GM21390 (cell line): ENCODE data around the gene PAPPA.

ENCODE experiments used
- ATAC-seq: cut with Tn5 transposase; IDR thresholded peaks from one replicate; pipeline ENCODE4 v1.9.1; 2021; ENCODE audit not compliant: unreplicated experiment

PAPPA gene

DNA sequence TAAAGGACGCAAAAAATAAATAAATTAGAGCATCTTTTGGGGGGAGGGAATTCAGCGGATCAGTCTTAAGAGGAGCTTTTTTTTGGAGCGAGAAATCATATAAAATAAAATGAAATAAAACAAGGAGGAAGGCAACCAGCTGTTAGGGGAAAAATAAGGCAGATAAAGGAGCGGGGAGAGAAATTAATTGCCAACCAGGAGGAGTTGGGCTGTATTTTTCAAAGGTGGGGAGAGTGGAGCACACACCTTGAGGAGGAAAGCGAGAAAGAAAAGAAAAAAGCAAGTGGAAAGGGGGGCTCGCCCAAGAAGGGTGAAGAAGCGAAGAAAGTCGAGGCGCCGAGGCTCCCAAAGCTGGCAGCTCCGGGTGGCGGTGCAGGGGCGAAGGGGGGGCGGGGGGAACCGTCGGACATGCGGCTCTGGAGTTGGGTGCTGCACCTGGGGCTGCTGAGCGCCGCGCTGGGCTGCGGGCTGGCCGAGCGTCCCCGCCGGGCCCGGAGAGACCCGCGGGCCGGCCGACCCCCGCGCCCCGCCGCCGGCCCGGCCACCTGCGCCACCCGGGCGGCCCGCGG lies at the start of gene PAPPA:
PAPPA (plus strand) TSS at position 27 of the 569 bp plus-strand sequence; CDS start at position 409, 382 bp downstream.
- ATAC-seq, result no peak

DNA sequence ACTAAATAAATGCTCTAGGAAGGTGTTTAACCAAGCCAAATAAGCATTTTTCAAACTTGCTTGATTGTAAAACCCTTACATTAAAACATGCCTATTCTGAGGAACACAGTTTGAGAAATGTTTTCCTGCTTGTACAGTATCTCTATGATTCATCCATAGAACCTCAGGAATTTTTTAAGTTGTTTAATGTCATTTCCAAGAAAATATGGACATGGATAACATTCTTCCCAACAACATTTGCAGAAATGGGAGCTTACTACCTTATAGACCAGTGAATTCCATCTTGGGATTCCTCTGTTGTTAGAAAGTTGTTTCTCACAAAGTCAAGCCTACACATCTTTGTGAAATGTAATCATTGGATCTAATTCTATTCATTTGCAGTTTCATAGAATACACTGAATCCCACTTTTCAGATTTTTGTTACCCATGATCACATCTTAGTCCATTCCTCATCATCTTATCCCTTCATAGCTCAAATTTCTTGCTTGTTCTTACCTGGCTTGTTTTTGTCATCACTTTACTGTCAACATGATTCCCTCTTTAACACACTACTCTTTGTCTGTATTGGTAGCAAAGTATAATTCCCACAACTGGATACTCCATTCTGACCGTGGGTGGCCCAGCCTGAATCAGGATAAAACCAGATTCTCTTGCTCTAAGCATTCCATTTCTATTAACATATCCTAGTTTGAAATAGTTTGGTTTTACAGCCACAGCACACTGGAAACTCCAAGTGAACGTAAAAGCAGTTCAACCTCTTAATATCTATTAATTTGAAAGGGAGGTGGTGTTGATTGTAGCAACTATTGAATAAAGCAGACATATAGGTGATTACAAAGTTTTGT lies 49.4 kb upstream of the PAPPA start:
- no peak for ATAC-seq

GRCh38 chr9:116112236-116112635 lies 41.4 kb upstream of the PAPPA start:
- no peak for ATAC-seq

DNA sequence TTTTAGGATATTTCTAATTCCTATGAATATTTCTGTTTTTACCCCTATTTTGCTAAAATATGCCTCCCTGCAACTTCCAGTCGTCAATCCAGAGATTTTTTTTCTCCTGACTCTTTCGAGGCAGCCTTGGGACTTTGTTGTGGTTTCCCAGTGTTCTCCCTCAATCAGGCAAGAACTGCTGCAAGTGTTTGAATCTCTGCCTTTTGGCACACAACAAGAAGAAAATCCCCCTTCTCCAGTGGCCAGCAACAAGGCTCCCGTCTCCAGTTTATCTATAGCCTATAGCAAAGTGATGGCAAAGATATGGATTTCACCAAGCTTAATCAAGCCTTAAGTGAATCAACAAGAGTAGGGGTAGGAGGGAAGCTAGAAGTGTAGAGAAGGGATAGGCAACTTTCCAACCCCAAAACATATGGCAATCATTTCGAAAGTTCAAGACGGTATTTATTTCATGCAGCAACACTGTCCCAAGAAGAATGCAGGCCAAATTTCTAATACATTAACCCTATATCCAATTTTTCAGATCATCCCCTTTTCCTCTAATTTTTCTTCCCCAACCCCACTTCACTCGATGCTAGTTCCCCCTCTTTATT lies 37.7 kb upstream of the PAPPA start:
- no peak for ATAC-seq

GRCh38 chr9:116116393-116116792 lies 37.2 kb upstream of the PAPPA start:
- no peak for ATAC-seq

GRCh38 chr9:116123171-116123570 lies 30.4 kb upstream of the PAPPA start:
- ATAC-seq, result no peak

GRCh38 chr9:116124472-116125040 lies 29.0 kb upstream of the PAPPA start:
- no peak for ATAC-seq

DNA sequence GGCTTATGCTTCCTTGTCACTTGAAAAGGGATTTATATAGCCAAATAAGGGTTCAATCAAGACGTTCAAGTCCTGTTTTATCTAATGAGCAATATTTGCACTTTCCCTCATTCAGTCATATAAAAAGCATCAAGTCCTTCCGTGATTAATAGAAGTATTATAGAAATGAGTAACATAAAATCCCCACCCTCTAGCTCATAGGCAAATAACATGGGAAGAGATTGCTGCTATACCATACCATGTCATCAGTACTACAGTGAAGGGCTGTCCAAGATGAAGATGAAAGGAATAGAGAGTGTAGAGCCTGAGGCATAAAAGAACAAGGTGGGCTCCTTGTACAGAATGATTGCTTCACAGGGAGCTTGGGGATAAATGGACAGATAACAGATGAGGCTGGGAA lies 20.4 kb upstream of the PAPPA start:
- ATAC-seq, result no peak

GRCh38 chr9:116134975-116135374 lies 18.6 kb upstream of the PAPPA start:
- ATAC-seq, result no peak

GRCh38 chr9:116137010-116137409 lies 16.6 kb upstream of the PAPPA start:
- ATAC-seq, result no peak

GRCh38 chr9:116137581-116137980 lies 16.0 kb upstream of the PAPPA start:
- ATAC-seq, result no peak

DNA sequence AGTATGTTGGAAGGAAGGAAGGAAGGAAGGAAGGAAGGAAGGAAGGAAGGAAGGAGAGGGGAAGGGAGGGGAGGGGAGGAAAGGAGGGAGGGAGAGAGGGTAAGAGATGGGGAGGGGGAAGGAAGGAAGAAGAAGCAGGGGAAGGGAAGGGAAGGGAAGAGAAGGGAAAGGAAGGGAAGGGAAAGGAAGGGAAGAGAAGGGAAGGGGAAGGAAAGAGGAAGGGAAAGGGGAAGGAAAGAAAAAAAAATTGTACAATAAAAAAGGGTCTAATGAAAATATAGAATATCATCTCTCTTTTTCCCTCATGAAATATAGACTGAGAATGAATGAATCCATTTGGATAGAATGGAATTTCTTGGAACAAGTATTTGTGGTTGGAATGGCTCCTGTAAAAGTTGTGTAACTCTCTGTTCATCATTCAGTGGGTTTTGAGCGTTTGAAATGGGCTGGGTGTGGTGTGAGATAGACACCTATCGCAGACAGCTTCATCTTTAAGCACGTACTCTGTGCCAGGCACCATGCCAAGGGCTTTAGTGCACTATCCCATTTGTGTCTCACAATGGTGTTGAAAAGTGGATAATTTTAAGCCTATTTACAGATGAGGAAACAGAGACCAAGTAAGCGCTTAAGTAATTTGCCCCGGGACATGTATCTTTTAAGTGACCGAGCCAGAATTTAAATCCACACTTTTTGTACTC lies 11.6 kb upstream of the PAPPA start:
- ATAC-seq, result no peak

DNA sequence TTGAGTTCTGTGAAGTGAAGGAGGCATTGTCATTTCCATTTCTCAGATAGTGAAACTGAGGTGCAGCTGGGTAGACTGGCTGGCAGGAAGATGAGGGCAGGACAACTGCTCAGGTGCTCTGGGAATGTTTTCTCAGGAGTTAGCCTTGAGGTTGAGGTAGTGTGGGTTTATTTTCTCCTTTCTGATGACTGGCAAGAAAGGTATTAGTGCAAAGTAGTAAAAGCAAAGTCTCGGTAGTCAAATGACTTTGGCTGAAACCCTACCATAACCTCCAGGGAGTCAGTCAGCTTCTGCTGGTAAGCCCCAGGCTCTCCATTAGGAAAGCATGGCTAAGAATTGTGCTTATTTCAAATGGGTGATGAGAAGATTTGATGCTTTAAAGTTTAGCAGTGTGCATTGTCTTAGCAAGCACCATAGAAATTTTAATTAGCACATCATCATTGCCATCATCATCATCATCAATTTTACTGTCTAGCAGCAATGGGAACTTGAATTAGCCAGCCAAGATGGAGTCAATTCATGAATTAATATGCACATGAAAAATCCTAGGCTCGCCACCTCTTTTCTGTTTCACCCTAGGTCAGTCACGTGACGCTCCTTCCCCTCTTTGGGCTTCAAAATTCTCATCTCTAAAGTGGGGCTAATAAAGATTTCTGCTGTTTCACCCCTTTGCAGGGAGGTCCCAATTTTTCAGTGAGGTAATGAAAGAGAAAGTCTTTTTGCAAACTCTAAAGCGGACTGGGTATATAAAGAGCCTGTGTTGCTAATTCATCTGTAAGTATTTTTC lies 10.7 kb upstream of the PAPPA start:
- no peak for ATAC-seq

- ATAC-seq, result no peak
Observed at GRCh38 chr9:116144038-116144437, 9.6 kb upstream of the PAPPA start.

DNA sequence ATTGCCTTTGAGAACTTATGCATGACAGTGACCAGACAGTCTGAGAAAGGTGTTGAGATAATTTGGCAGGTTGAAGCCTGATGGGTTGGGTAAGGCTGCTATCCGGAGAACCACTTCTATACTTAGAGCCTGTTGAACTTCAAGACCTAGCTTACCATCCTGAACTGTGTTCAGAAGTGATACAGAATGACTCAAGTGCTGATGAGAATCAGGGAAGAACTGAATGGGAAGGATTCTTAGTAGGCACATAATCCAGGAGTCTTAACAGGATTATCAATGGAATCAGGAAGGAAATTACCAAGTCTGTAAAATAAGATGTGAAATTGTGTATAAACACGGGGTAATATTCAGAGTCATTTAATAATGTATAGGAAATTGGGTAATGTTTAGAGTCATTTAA lies 9.0 kb upstream of the PAPPA start:
- ATAC-seq, result no peak

- ATAC-seq, result no peak
Observed at GRCh38 chr9:116145036-116145435, 8.6 kb upstream of the PAPPA start.

- ATAC-seq, result no peak
Observed at GRCh38 chr9:116147821-116148220, 5.8 kb upstream of the PAPPA start.

GRCh38 chr9:116149844-116150243 lies 3.7 kb upstream of the PAPPA start:
- ATAC-seq, result no peak

DNA sequence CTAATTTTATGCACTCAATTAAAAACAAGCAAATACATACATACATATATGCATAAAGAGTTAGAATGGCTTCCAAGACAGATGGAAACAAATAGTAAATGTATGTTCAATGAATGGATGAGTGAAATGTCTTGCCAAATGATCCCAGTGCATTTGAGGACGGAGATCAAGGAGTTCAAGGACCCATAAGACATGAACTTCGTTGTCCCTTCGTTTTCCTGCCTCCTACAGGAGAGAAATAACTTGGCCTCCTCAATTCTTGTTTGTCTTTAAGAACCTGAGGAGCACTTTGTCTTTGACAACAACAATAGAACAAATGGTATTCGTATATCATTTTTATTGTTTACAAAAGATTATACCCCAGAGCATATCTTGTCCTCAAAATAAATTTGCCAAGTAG lies 2.4 kb upstream of the PAPPA start:
- ATAC-seq, result no peak

DNA sequence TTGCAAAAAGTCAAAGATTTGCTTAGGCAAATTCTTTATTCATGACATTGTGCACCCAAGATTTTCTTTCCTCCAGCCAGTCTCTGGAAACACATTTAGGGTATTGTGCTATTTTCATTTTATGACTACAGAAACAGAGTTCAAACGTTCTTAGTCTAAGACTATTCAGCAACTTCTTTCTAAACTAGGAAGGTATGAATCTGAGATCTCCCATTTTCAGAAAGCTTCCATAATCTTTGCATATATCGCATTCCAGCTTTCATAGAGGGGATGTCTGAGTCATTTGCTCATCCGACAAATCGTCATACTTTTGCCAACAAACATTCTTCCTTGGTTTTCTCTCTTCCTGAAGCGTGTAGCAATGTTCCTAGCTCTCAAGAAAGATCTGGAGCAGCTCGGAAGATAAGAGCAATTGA lies 1.6 kb upstream of the PAPPA start:
- no peak for ATAC-seq

DNA sequence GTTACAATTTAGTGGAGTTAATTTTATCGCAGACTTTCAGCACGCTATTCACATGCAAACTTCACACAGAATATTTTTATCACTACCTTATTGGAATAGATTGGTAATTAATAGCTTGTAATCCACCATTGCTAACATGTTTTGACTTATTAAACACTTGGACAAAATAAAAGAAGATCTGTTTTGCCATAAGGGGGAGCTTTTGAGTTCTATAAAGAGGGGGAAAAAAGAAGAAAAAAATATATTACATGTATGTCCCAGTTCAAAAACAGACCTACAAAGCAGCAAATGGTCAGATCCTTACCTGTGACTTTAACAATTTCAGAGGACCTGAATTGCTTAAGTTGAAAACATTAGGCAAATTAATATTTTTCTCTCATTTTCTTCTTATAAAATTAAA lies 1.2 kb upstream of the PAPPA start:
- ATAC-seq, result no peak
